Endothelial cell of umbilical vein (primary cell): ENCODE measurements around the gene LHX1. TPM values are rescaled to one million over a fixed set of nuclear protein-coding genes. Genes with fewer than 3 reads are reported as not detected.

Experiments
- BruUV-seq: library from RNA; stranded (reverse); fragments of 400-500 nt; replicated peaks from 2 replicates; lab custom pipeline; 2021; lab: Mats Ljungman, UMichigan
- CTCF ChIA-PET: fragments of 300-600, 350-600 bp; sonication (Branson Sonifier 250); formaldehyde crosslinking; loops from one replicate; lab custom pipeline; 2021; ENCODE audit warnings: antibody characterized with exemption, inconsistent platforms; lab: Charles Lee
- POLR2A ChIA-PET: fragments of 300-600, 350-600 bp; sonication (Branson Sonifier 250); formaldehyde crosslinking; loops from one replicate; lab custom pipeline; 2021; ENCODE audit warnings: antibody characterized with exemption, inconsistent platforms; lab: Charles Lee
- DNase-seq: peaks from one replicate; pipeline ENCODE4 v3.0.0-alpha.2; 2011; ENCODE audit warnings: low read depth, low spot score
- FAIRE-seq: peaks from 2 replicates; lab custom pipeline; 2011; peaks lifted over from hg19 to GRCh38; lab: Jason Lieb, UNC
- H2AFZ ChIP-seq: 2 replicates; pipeline ENCODE4 v1.6.0; 2012; ENCODE audit warnings: low read depth, low read length, control low read depth, inconsistent platforms
- H3K27ac ChIP-seq: 2 replicates; pipeline ENCODE4 v1.5.1; 2011; ENCODE audit warnings: low read depth, mild to moderate bottlenecking, control low read depth, low read length, moderate library complexity; ENCODE audit not compliant: insufficient read depth
- H3K27me3 ChIP-seq, 2 experiments: 2 replicates each; pipeline versions ENCODE4 v1.6.0 to v1.6.1; 2011; ENCODE audit warnings: low read length in 2 of 2, mixed read lengths in 1 of 2; ENCODE audit not compliant: control insufficient read depth in 2 of 2, insufficient read depth in 2 of 2
- H3K36me3 ChIP-seq, 2 experiments: 2 replicates in 1 of 2; 3 replicates in 1 of 2; pipeline ENCODE4 v1.5.1; 2011; ENCODE audit warnings: low read length in 2 of 2, mild to moderate bottlenecking in 1 of 2, moderate library complexity in 1 of 2; ENCODE audit not compliant: control insufficient read depth in 2 of 2, insufficient read depth in 2 of 2; ENCODE audit errors: extremely low read depth in 1 of 2
- H3K4me1 ChIP-seq: 3 replicates; pipeline ENCODE4 v1.5.1; 2011; ENCODE audit warnings: mild to moderate bottlenecking, low read length; ENCODE audit not compliant: control insufficient read depth, insufficient read depth; ENCODE audit errors: extremely low read depth
- H3K4me2 ChIP-seq: 2 replicates; pipeline ENCODE4 v1.6.1; 2011; ENCODE audit warnings: low read length, control low read depth, mixed read lengths; ENCODE audit not compliant: insufficient read depth
- H3K4me3 ChIP-seq, 3 experiments: fragments of 200-600 bp in 1 of 3; sonication (generic), shearing (Covaris generic) in 1 of 3; replicated peaks in 1 of 3; 2 replicates each; pipeline ENCODE4 v1.5.1; 2011 to 2016; ENCODE audit warnings: control low read depth in 3 of 3, low read length in 3 of 3, mild to moderate bottlenecking in 2 of 3, inconsistent platforms in 1 of 3, low read depth in 1 of 3, moderate library complexity in 1 of 3; ENCODE audit not compliant: insufficient read depth in 1 of 3
- H3K79me2 ChIP-seq: 2 replicates; pipeline ENCODE4 v1.6.0; 2012; ENCODE audit warnings: low read length, inconsistent platforms; ENCODE audit not compliant: control insufficient read depth, insufficient read depth
- H3K9ac ChIP-seq: replicated peaks from 2 replicates; pipeline ENCODE3; 2011; ENCODE audit warnings: low read length, control low read depth; ENCODE audit not compliant: insufficient read depth; ENCODE audit errors: extremely low read depth
- H3K9me1 ChIP-seq: replicated peaks from 3 replicates; pipeline ENCODE4 v1.6.0; 2011; ENCODE audit warnings: mild to moderate bottlenecking, low read length; ENCODE audit not compliant: control insufficient read depth, insufficient read depth; ENCODE audit errors: extremely low read depth
- H3K9me3 ChIP-seq: replicated peaks from 2 replicates; pipeline ENCODE4 v1.5.1; 2012; ENCODE audit warnings: low read length, inconsistent platforms; ENCODE audit not compliant: control insufficient read depth, insufficient read depth
- H4K20me1 ChIP-seq: replicated peaks from 2 replicates; pipeline ENCODE3; 2011; ENCODE audit warnings: mild to moderate bottlenecking, low read length; ENCODE audit not compliant: control insufficient read depth, insufficient read depth; ENCODE audit errors: extremely low read depth
- CTCF ChIP-seq, 2 donors: IDR thresholded peaks; 1 replicate in 1 of 2; 2 replicates in 1 of 2; pipeline ENCODE4 v1.5.1; 2011; ENCODE audit warnings: low read length in 2 of 2, mild to moderate bottlenecking in 2 of 2, moderate library complexity in 2 of 2, control low read depth in 1 of 2, inconsistent platforms in 1 of 2, low read depth in 1 of 2; ENCODE audit not compliant: insufficient read depth in 1 of 2; ENCODE audit errors: extremely low read depth in 1 of 2
- EZH2 ChIP-seq: IDR thresholded peaks from 2 replicates; pipeline ENCODE4 v1.6.1; 2012; ENCODE audit warnings: borderline replicate concordance, low read depth, mild to moderate bottlenecking, moderate library complexity, low read length, inconsistent platforms; ENCODE audit not compliant: severe bottlenecking
- FOS ChIP-seq: IDR thresholded peaks from 2 replicates; pipeline ENCODE4 v1.6.1; 2011; ENCODE audit warnings: mild to moderate bottlenecking, low read length, moderate library complexity, borderline replicate concordance; ENCODE audit not compliant: insufficient read depth
- GATA2 ChIP-seq: IDR thresholded peaks from 2 replicates; pipeline ENCODE4 v1.7.0; 2011; ENCODE audit warnings: low read depth, mild to moderate bottlenecking, moderate library complexity, mixed read lengths, low read length; ENCODE audit not compliant: insufficient read length, insufficient read depth
- JUN ChIP-seq: IDR thresholded peaks from 2 replicates; pipeline ENCODE4 v1.6.1; 2011; ENCODE audit warnings: borderline replicate concordance, low read depth; ENCODE audit not compliant: insufficient read length, insufficient read depth
- MAX ChIP-seq: IDR thresholded peaks from 2 replicates; pipeline ENCODE4 v1.6.1; 2011; ENCODE audit not compliant: insufficient read depth, insufficient read length
- MYC ChIP-seq: IDR thresholded peaks from one replicate; pipeline ENCODE4 v1.6.1; 2011; ENCODE audit warnings: mild to moderate bottlenecking, low read depth, low read length
- POLR2A ChIP-seq: IDR thresholded peaks from 2 replicates; pipeline ENCODE4 v1.6.1; 2012; ENCODE audit warnings: low read depth, mild to moderate bottlenecking, control low read depth, low read length
- POLR2AphosphoS5 ChIP-seq: IDR thresholded peaks from 2 replicates; pipeline ENCODE4 v1.6.1; 2012; ENCODE audit warnings: low read depth, mild to moderate bottlenecking, control low read depth, low read length, moderate library complexity; ENCODE audit not compliant: insufficient read depth
- dilution Hi-C: fragments of 300-500 bp; cut with MboI; formaldehyde crosslinking; loops from one replicate; pipeline ENCODE4 v1.15.0; 2019; ENCODE audit warnings: low sequenced_read_pairs; ENCODE audit not compliant: extremely low pct_ligation_motif_present
- intact Hi-C: fragments of 100-400 bp; cut with micrococcal nuclease; formaldehyde crosslinking; loops from one replicate; pipeline ENCODE4 v1.10.0; 2022
- polyA plus RNA-seq, 4 experiments: library from polyadenylated mRNA; depleted of rRNA in 3 of 4; stranded (reverse) in 3 of 4; unstranded in 1 of 4; fragments of >200 nt; gene quantifications; 2 replicates each; pipeline versions ENCODE4 v1.2.1 to v1.2.3, GENCODE V29; 2011 to 2012; ENCODE audit warnings: missing spikeins in 1 of 4
- total RNA-seq: library from RNA; stranded (reverse); gene quantifications from 2 replicates; pipeline ENCODE4 v1.2.3, GENCODE V29; 2021

Gene LHX1
- total and polyA plus RNA-seq, 2 donors (not counting 3 experiments of a cell fraction or from before 2014, with no cell fraction given) = not detected

GRCh38 chr17:36947922-36948716 is 10.8 kb downstream of the LHX1 start:
- intact Hi-C loops = loop anchor here (2.0 to 5.0 kb wide), 3 partner anchors 97 to 346 kb away; partner anchors contain the start of gene MRM1

More at GRCh38 chr17:36947922-36948716, 10.8 kb downstream of the LHX1 start:
- Histone ChIP-seq H3K4me1 (peaks cover 14% of the 10 kb centered on the region), H3K79me2 (peaks cover 16% of the 10 kb centered on the region), H3K9ac (no peak overlapping the region), H3K27me3 (peaks cover 43 to 52% of the 10 kb centered on the region in 2 experiments), H3K9me1 (no peaks in the 10 kb centered on the region), H3K4me3 (peak overlapping the region in 2 of 3 experiments; percentile 20 to 69), H3K36me3 (peaks cover 0 to 2% of the 10 kb centered on the region in 2 experiments), H3K27ac (no peak overlapping the region), H3K9me3 (no peaks in the 10 kb centered on the region), H4K20me1 (no peaks in the 10 kb centered on the region), H3K4me2 (peak overlapping the region; percentile 48), H2AFZ (peak overlapping the region; percentile 69)
- no peak for DNase-seq
- no peak for TF ChIP-seq MYC
- no peak for TF ChIP-seq POLR2A
- no peak for TF ChIP-seq EZH2
- TF ChIP-seq MAX = no peak
- TF ChIP-seq GATA2 = no peak
- TF ChIP-seq JUN = no peak
- TF ChIP-seq POLR2AphosphoS5 = no peak
- TF ChIP-seq CTCF (IDR thresholded peaks at IDR 0.05; ENCODE audit: extremely low read depth in 1 of 2, insufficient read depth in 1 of 2, low read depth in 1 of 2, low read length in 2 of 2) = no peak
- TF ChIP-seq FOS = no peak
- no TSS peak for BruUV-seq
- POLR2A ChIA-PET = no interaction called here
- dilution Hi-C loops = no loop called here
- no peak for FAIRE-seq
- CTCF ChIA-PET = interaction anchor here (0.6 to 1.7 kb wide), 8 partner anchors 10 to 426 kb away, joined by 3 to 21 read pairs (median 5); partner anchors contain the start of gene LHX1
